GM19193 (cell line): ENCODE data around the gene KCTD16.

ENCODE experiments used
- POLR2A ChIP-seq: IDR thresholded peaks from 4 replicates; pipeline ENCODE4 v1.6.1; 2011; ENCODE audit not compliant: insufficient read depth, insufficient read length; ENCODE audit errors: extremely low read depth

Gene KCTD16

GRCh38 chr5:144284931-144285502, 114.3 kb downstream of the KCTD16 start:
- TF ChIP-seq POLR2A, result no peak

DNA sequence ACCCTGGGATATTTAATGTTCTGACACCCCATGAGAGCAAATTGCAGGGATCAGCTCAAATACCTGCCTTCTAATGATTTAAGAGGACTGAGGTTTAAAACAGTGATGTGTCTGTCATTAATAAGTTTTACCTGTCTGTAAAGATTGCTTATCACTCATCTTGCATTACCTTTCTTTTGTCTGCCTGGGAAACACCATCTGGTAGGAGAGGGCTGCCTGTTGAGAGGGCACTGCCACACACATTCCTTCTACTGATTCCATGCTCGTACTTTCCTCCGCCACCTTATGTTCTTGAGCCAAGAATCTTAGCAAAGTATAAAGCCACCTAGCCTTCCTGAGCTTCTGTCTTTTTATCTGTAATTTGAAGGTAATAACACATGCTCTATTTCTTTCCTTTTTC, 118.6 kb downstream of the KCTD16 start:
- TF ChIP-seq POLR2A, result no peak

DNA sequence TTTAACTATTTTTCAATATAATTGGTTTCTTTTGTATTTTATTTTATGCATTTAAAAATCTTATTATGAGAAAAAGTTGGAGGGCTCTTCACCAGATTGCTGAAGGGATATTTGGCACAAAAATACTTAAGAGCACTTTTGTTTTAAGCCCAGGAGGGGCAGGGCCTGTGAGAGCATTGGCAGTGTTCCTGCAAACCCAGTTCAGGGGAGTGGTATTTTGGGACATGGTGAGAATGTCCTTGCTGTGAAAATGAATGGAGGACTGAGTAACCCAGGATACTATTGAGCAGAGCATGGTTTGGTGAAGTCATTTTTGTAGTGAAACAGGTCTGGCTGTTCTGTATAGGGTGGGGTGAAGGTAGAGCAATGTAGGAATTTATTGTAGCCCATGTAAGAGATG, 121.4 kb downstream of the KCTD16 start:
- no peak for TF ChIP-seq POLR2A

DNA sequence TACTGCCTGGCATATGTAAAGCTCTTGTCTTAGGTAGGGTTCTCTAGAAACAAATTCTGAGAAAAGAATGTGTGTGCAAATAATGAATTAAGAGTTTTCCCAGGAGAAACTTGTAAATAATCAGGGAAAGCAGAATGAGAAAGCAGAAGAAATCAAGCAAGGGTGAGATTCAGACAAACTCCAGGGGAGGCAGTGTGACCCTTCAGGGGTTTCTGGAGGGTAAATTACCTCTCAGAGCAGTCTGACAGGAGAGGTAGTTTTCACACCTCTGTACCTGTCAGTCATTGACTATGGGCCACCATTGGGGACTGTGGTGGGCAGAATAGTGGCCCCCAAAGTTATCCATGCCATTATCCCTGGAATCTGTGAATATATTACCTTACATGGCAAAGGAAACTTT, 124.6 kb downstream of the KCTD16 start:
- TF ChIP-seq POLR2A, result no peak

DNA sequence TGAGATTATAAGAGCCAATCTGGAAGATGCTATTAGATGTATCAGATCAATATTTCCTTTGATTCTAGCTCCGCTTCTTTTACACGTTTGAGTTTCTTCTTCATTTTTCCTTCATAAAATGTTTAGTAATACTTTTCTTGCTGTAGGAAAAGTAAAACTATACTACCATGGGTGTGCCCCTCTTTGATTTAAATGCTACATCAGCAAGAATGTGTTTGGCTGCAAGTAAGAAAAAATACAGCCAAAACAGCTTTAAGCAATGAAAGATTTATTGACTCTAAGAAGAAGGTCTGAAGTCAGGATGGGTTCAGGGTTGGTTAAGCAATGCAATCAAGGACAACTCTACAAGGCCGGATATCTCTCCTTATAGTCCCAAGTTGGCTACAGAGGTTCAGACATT, 126.4 kb downstream of the KCTD16 start:
- no peak for TF ChIP-seq POLR2A

DNA sequence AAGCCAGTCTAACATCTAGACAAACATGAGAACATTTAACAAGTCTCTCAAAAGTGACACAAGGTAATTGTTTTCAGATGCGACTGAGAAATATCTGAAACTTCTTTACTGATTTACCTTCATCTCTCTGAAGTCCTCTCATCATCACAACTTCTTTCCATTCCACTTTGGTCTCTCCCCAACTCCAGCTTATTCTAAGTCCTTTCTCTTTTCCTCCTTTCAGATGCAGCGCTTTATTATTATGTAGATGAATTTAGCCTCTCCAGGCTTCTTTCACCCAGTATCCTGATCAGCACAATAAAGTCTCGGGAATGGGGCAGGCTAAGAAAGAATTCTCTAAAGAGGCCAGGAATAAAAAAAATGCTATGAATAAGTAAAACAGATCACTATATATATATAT, 128.0 kb downstream of the KCTD16 start:
- TF ChIP-seq POLR2A, result no peak

DNA sequence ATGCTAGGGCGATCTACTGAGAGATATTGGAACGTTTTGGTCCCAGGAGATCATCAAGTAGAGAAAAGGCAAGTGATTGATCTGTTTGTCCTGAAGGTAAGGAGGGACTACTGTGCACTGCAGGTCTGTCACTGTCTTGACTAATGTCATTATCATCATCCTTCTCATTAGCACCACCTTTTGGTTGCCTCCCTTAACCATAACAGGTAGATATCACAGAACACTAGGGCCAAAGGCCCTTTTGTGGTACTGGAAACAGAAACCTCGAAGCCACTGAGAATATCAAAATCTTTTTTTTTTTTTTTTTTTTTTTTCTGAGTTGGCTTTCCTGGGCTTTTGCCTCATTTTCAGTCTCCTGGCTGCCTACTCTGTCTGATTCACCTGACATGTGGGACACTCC, 134.0 kb downstream of the KCTD16 start:
- TF ChIP-seq POLR2A, result no peak

DNA sequence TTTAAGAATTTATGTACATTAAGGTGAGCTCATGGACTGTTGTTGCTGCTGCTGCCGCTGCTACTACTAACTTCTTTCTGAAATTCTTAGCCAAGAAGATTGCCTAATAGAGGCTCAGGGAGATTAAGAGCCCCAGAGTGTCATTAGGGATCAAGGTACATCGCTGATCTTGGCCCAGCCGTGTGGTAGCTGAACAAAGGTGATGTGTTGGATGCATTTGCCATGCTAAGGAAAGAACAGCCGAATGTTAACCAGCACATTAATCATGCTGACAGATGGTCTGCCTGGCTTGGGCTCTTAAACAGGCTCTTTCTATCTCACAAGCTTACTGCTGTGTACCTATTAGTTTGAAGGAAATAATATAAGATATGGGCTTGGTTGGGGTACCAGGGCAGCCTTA, 137.1 kb downstream of the KCTD16 start:
- TF ChIP-seq POLR2A, result no peak

GRCh38 chr5:144308174-144308573, 137.5 kb downstream of the KCTD16 start:
- no peak for TF ChIP-seq POLR2A

- TF ChIP-seq POLR2A, result no peak
These were observed 138.4 kb downstream of the KCTD16 start for GRCh38 chr5:144308906-144309670.

- TF ChIP-seq POLR2A, result no peak
These were observed 139.9 kb downstream of the KCTD16 start for GRCh38 chr5:144310621-144311020.

DNA sequence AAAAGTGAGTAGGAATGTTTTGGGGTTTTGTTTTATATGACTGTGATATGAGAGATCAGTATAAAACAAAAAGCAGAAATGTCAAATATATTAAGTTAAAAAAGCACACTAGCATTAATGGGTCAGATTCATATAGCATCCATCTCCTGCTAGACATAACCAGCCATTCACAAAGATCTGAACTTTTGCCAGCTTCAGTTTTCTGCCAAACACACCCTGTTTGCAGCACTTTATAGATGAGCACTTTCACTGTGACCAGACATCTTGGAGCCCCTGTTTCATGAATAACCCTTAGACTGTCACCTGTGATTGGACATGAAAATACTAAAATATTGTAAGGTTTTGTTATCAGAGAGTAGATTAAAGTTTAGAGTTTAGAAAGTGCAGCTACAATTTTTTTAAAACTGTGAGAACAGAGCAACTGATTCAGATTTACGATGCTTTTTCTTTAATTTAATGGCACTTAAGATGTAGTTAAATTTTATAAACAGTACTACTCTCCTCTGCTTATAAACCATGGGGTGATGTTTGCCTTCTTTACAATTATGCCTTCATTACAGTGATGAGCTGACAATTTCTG, 142.6 kb downstream of the KCTD16 start:
- no peak for TF ChIP-seq POLR2A

DNA sequence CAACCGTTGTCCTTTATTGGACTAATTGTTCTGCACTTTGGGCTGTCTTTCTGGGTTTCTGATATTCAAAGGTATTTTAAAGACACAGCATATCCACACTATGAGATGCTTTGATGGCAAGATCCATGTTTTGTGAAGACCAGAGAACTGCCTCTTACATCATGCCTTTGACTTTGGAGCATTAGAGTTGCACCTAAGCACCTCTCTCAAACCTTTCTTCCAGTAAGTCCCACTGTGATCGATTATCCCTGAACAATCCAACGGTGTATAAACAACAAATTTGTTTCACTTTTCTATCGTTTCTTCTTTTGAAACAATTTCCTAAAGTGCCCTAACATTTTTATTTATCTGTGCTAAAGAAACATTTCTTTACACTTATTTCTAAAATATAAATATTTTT, 144.4 kb downstream of the KCTD16 start:
- TF ChIP-seq POLR2A, result no peak

GRCh38 chr5:144315994-144316634, 145.4 kb downstream of the KCTD16 start:
- TF ChIP-seq POLR2A, result no peak

DNA sequence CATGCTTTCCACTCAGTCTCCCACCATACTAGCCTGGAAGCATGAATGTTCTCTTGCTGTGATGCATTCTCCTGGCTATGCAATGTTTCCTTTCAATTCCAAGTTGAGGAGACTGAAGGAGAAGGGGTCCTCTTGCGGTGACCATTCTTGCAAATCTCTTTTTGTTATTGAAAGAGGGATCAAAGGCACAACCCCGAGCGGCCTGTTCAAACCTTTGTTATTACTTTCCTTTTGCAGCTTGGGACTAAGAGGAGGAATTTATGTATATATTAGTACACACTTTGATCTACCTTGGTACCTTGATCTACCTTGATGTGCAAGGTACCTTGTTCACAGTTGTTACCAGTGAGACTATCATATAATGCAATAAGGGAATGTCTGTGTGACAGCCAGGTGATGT, 147.3 kb downstream of the KCTD16 start:
- no peak for TF ChIP-seq POLR2A

- no peak for TF ChIP-seq POLR2A
These were observed 147.8 kb downstream of the KCTD16 start for GRCh38 chr5:144318460-144318859.
